Activated T-helper 17 cell treated with anti-CD3 and anti-CD28 coated beads, Interleukin-2, amount 50 U/mL, for 72 hours (primary cell): ENCODE data around the gene GASK1B. TPM values are rescaled to one million over a fixed set of nuclear protein-coding genes. Genes with fewer than 3 reads are reported as not detected.

ENCODE experiments used
- ATAC-seq: fragments of 150-1000 bp; cut with Tn5 transposase; replicated peaks from 2 replicates; pipeline ENCODE4 v1.10.0; 2021; ENCODE audit warnings: mild to moderate bottlenecking, moderate library complexity
- H3K27ac Mint-ChIP-seq: one replicate; pipeline ENCODE4 v1.8.0; 2022; ENCODE audit warnings: mixed read lengths
- H3K27me3 Mint-ChIP-seq: one replicate; pipeline ENCODE4 v1.8.0; 2022; ENCODE audit warnings: mixed read lengths
- H3K36me3 Mint-ChIP-seq: one replicate; pipeline ENCODE4 v1.8.0; 2022; ENCODE audit warnings: low read depth, mild to moderate bottlenecking, mixed read lengths
- H3K4me1 Mint-ChIP-seq: one replicate; pipeline ENCODE4 v1.8.0; 2022; ENCODE audit warnings: mixed read lengths
- H3K4me3 Mint-ChIP-seq: one replicate; pipeline ENCODE4 v1.8.0; 2022; ENCODE audit warnings: mild to moderate bottlenecking, mixed read lengths
- H3K9me3 Mint-ChIP-seq: one replicate; pipeline ENCODE4 v1.8.0; 2022; ENCODE audit warnings: mixed read lengths
- total RNA-seq, 2 donors: library from RNA; stranded (reverse); gene quantifications; one replicate each; pipeline ENCODE4 v1.2.3, GENCODE V29; 2022

The GASK1B gene
- total RNA-seq, 2 donors from 2014 or later = not detected

DNA sequence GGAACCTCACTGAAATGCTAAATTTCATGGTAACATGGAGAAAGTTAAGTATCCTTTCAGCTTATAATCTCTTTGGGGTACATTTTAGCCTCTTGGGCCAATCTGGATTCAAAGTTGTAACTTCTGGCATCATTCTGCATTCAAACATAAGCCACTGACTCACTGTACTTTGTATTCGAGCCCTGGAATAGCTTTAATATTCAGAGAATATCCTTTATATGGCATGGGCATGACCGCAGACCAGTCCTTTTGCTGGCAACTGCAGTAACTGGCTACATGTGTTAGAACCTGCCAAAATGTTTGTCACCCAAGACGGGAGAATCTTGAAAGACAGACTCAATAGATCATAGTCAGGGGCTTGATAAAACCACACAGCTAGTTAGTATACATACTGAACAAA, 3.3 kb downstream of the GASK1B start:
- H3K4me3 Mint-ChIP-seq = no peak overlapping the region
- peaks cover 13% of the 10 kb centered on the region for H3K27me3 Mint-ChIP-seq
- no peak overlapping the region for H3K27ac Mint-ChIP-seq
- no peaks in the 10 kb centered on the region for H3K36me3 Mint-ChIP-seq
- ATAC-seq = no peak
- no peaks in the 10 kb centered on the region for H3K9me3 Mint-ChIP-seq
- no peaks in the 10 kb centered on the region for H3K4me1 Mint-ChIP-seq

DNA sequence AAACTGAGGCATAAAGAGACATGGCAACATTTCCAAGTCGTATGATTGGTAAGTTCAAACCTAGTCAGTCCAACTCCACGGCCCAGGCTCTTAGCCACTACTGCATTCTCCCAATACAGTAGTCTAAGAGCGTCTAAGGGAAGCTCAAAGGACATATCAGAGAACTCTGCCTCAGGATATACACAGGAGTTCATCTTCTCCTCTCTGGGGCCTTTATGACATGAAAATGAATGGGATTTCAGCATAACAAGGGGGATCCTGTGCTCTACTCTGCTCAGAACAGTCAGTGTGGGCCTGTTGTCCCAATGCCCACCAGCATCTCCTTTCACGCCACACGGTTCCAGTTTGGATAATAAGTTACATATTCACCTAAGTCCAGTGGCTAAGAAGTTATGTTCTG, 4.2 kb downstream of the GASK1B start:
- H3K4me1 Mint-ChIP-seq = no peaks in the 10 kb centered on the region
- H3K36me3 Mint-ChIP-seq = no peaks in the 10 kb centered on the region

DNA sequence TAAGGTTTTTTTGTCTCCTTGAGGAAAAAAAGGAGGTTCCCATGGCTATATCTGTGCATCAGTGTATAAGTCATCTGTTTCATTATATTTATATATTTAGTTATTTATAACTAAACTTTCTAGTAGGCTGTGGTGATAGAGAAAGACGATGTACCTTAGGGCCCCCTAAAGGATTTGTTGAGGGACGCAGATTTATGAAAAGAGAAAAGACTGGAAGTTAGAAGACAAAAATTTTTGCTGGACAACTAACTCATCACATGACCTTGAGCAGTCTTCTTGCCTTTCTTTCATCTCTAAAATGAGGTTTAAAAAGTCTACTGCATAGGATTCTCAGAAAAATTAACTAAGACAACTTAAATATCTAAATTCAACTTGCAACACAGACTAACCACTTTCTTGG, 6.1 kb downstream of the GASK1B start:
- Mint-ChIP-seq H3K4me1 (no peaks in the 10 kb centered on the region), H3K27ac (no peak overlapping the region), H3K27me3 (peaks cover 18% of the 10 kb centered on the region), H3K36me3 (no peaks in the 10 kb centered on the region), H3K4me3 (no peak overlapping the region), H3K9me3 (no peaks in the 10 kb centered on the region)
- ATAC-seq = no peak

More for the DNA sequence above, 4.2 kb downstream of the GASK1B start:
- Mint-ChIP-seq H3K9me3 (no peaks in the 10 kb centered on the region), H3K4me3 (no peak overlapping the region), H3K27me3 (peaks cover 16% of the 10 kb centered on the region), H3K27ac (no peak overlapping the region)
- ATAC-seq = no peak

GRCh38 chr4:158164768-158165213, 8.0 kb downstream of the GASK1B start:
- no peaks in the 10 kb centered on the region for H3K36me3 Mint-ChIP-seq
- no peak for ATAC-seq
- no peaks in the 10 kb centered on the region for H3K9me3 Mint-ChIP-seq
- H3K4me1 Mint-ChIP-seq = no peaks in the 10 kb centered on the region
- no peak overlapping the region for H3K27ac Mint-ChIP-seq
- peaks cover 18% of the 10 kb centered on the region for H3K27me3 Mint-ChIP-seq
- H3K4me3 Mint-ChIP-seq = no peak overlapping the region

DNA sequence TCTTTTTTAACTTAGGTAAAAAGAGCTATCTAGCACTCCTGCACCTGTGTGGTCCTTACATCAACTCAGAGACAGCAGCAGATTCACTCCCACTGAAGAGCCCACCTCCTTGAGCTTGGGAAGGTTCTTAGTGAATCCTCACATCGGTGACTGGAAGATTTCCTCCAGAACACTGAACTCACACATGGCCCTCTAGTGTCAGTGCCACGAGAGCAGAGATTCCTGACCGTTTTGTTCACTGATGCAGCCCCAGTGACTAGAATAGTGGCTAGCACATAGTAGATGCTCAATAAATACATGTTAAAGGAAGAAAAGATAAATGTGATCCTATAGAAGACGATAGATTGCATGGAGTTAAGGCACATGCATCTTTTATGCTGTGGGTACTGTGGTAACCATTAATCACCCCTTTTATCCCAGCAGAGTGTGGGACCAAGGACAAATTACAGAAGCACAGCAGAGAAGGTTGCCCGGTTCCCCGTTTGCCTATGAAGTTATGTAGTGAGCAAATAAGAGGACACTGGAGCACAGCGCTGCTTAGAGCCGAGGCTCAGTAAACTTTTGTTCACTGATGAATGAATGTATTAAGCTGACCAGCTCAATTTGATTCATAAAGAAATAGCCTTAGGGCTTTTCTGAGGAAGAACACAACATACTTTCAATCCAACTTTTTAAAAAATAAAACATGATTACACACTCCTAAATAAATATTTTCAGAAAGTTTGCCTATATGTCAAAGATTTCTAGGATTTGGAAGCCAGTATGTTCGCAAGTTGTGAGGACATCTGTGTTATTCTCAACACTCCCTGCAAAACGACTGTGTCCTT, 8.7 kb downstream of the GASK1B start:
- Mint-ChIP-seq H3K27me3 (peaks cover 18% of the 10 kb centered on the region), H3K9me3 (no peaks in the 10 kb centered on the region), H3K27ac (no peak overlapping the region), H3K4me1 (no peaks in the 10 kb centered on the region), H3K4me3 (no peak overlapping the region), H3K36me3 (no peaks in the 10 kb centered on the region)
- ATAC-seq = no peak

GRCh38 chr4:158162631-158163030, 10.2 kb downstream of the GASK1B start:
- Mint-ChIP-seq H3K9me3 (no peaks in the 10 kb centered on the region), H3K27ac (no peak overlapping the region), H3K4me3 (no peak overlapping the region), H3K27me3 (peaks cover 18% of the 10 kb centered on the region), H3K4me1 (no peaks in the 10 kb centered on the region), H3K36me3 (no peaks in the 10 kb centered on the region)
- no peak for ATAC-seq

DNA sequence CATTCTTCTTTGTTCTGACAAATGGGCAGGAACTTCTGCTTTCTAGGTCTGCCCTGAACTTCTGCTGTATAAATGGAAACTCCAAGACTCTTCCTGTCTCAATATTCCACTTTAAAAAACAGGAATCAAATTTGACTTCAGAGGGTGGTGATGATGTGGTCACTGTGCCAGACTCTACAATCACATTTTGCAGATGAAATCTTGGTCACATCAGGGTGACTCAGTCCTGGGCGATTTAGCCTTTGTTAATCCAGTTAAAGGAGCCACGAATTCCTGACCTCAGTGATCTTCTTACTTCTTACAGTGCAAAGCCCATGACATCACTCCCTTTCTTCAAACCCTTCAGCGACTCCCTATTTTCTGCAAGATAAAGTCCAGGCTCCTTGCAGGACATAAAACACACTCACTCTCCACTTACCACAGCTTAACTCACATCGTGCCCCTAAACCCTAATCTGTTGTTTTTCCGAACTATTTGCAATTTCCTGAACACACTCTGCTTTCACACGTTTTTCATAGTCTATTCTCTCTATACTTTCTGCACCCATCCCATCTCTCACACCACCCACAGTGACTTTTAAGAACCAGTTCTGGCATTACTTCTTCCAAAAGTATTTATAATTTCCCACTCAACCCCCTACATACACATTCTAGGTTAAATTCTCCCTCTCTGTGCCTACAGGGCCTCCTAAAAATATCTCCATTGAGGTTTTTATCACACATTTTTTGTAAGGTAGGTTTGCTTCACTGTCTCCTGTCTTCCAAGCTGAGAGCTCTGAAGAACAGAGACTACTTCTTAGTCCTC, 11.1 kb downstream of the GASK1B start:
- no peaks in the 10 kb centered on the region for H3K9me3 Mint-ChIP-seq
- ATAC-seq = no peak
- no peaks in the 10 kb centered on the region for H3K36me3 Mint-ChIP-seq
- H3K27ac Mint-ChIP-seq = no peak overlapping the region
- H3K27me3 Mint-ChIP-seq = peaks cover 18% of the 10 kb centered on the region
- H3K4me1 Mint-ChIP-seq = no peaks in the 10 kb centered on the region
- no peak overlapping the region for H3K4me3 Mint-ChIP-seq

GRCh38 chr4:158159718-158160094, 13.1 kb downstream of the GASK1B start:
- Mint-ChIP-seq H3K36me3 (no peaks in the 10 kb centered on the region), H3K4me1 (no peaks in the 10 kb centered on the region), H3K9me3 (no peaks in the 10 kb centered on the region), H3K27me3 (peaks cover 18% of the 10 kb centered on the region), H3K4me3 (no peak overlapping the region), H3K27ac (no peak overlapping the region)
- no peak for ATAC-seq

GRCh38 chr4:158159054-158159717, 13.6 kb downstream of the GASK1B start:
- H3K36me3 Mint-ChIP-seq = no peaks in the 10 kb centered on the region
- no peaks in the 10 kb centered on the region for H3K9me3 Mint-ChIP-seq
- H3K27ac Mint-ChIP-seq = no peak overlapping the region
- H3K4me1 Mint-ChIP-seq = no peaks in the 10 kb centered on the region
- H3K27me3 Mint-ChIP-seq = peaks cover 18% of the 10 kb centered on the region
- no peak overlapping the region for H3K4me3 Mint-ChIP-seq
- peak; percentile 70 for ATAC-seq

DNA sequence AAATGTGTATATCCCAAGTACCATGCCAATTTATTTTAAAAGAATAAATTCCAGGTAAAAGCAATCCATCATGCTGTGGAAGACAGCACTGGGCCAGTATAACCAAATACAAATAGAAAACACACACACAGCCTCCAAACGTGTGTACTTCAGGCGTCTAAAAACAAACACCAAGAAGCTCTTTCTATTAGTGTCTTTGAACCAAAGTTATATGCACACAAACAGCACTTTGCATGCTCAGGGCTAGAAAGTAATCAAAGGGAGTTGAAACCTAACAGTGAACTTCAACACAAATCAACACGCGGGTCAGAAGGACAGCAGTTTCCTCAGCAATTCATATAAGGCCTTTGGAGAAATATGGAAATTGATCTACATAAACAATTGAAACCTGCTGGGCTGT, 15.4 kb downstream of the GASK1B start:
- Mint-ChIP-seq H3K36me3 (no peaks in the 10 kb centered on the region), H3K4me3 (no peak overlapping the region), H3K27ac (no peak overlapping the region), H3K4me1 (no peaks in the 10 kb centered on the region), H3K9me3 (peaks cover 3% of the 10 kb centered on the region), H3K27me3 (peaks cover 13% of the 10 kb centered on the region)
- ATAC-seq = no peak

DNA sequence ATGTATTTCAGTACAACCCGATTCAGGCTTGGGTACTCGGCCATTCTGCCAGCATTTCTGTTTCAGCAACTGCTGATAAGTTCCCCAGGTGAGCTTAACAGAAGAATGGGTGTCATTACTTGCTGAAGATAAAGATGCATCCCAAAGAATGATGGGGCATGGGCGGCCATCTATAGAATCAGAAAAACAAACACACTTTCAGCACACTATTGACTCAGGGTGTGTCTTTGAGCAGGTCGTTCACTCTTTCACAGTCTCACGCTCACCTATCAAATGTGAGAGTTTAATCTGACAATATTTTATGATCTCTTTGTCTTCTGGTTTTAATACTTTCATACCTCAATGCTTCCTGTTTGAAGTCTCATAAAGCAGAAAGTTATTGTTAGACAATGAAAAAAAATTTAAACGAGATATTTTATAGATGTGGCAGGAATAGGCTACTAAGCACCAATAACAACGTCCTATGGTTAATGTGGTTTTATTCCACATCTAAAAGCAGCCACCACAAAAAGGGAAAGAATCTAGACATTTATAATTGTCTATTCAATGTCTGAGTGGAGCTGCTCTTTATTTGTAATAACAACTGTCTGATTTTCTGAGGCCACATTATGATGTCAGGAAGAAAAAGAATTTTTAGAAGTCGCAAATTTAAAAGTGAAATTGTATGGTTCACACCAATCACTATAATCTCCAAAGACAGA, 17.0 kb downstream of the GASK1B start:
- Mint-ChIP-seq H3K27ac (no peak overlapping the region), H3K27me3 (peaks cover 8% of the 10 kb centered on the region), H3K4me1 (no peaks in the 10 kb centered on the region), H3K9me3 (peaks cover 5% of the 10 kb centered on the region), H3K36me3 (no peaks in the 10 kb centered on the region), H3K4me3 (no peak overlapping the region)
- ATAC-seq = no peak

GRCh38 chr4:158147151-158147550, 25.7 kb downstream of the GASK1B start:
- Mint-ChIP-seq H3K27ac (no peak overlapping the region), H3K36me3 (no peaks in the 10 kb centered on the region), H3K9me3 (peaks cover 4% of the 10 kb centered on the region), H3K4me1 (no peaks in the 10 kb centered on the region), H3K27me3 (peaks cover 4% of the 10 kb centered on the region), H3K4me3 (no peak overlapping the region)
- ATAC-seq = no peak

- Mint-ChIP-seq H3K4me1 (no peaks in the 10 kb centered on the region), H3K27me3 (peaks cover 4% of the 10 kb centered on the region), H3K9me3 (peaks cover 4% of the 10 kb centered on the region), H3K4me3 (no peak overlapping the region), H3K36me3 (no peaks in the 10 kb centered on the region), H3K27ac (no peak overlapping the region)
- ATAC-seq = no peak
These were observed 26.1 kb downstream of the GASK1B start for GRCh38 chr4:158146736-158147135.

DNA sequence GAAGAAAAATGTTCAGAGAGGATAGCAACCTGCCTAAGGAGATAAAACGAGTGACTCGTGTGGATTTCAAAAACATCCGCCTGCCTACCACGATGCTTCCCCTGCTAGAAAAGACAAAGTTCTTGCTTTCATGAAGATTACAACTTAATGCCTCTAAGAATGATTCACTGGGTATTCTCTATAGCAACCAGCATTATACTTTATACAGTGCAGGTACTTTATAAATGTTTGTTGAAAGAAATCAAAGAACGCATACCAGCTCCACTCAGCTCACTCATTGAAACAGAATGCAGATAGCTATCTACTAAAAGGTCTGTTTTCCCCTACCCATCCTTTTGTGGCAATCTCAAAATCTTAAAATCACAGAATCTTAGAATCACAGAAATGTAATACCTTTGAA, 33.7 kb downstream of the GASK1B start:
- Mint-ChIP-seq H3K27ac (no peak overlapping the region), H3K9me3 (no peaks in the 10 kb centered on the region), H3K27me3 (no peaks in the 10 kb centered on the region), H3K4me1 (no peaks in the 10 kb centered on the region), H3K36me3 (no peaks in the 10 kb centered on the region), H3K4me3 (no peak overlapping the region)
- ATAC-seq = no peak
